ENCODE measurements around the gene GOPC. TPM values are rescaled to one million over a fixed set of nuclear protein-coding genes. Genes with fewer than 3 reads are reported as not detected.
"Not testable (repeated sequence)": the region's sequence is repeated elsewhere in the genome, so short reads cannot be mapped to it uniquely, and the experiment has no call there.

GOPC gene
- total RNA-seq, 2 donors from 2014 or later: 21.0 to 28.4 TPM

GRCh38 chr6:117520603-117521395 is 81.5 kb downstream of the GOPC start:
- no peak overlapping the region for H3K27ac ChIP-seq
- no peaks in the 10 kb centered on the region for H3K9me3 ChIP-seq
- no peaks in the 10 kb centered on the region for H3K36me3 ChIP-seq
- no peak overlapping the region for H3K4me3 ChIP-seq
- no peak for TF ChIP-seq CTCF (IDR thresholded peaks at IDR 0.05)
- intact Hi-C loops (cut with DNase I): no loop called here
- DNase-seq: no peak
- no peaks in the 10 kb centered on the region for H3K4me1 ChIP-seq
- no peak overlapping the region for H3K9ac ChIP-seq (ENCODE audit: low read depth in 2 of 2, low read length in 2 of 2)
- H3K27me3 ChIP-seq: no peaks in the 10 kb centered on the region

GRCh38 chr6:117518870-117519269 is 83.4 kb downstream of the GOPC start:
- Histone ChIP-seq H3K4me1 (no peaks in the 10 kb centered on the region), H3K4me3 (no peak overlapping the region), H3K9ac (ENCODE audit: low read depth in 2 of 2, low read length in 2 of 2) (no peak overlapping the region), H3K27ac (no peak overlapping the region), H3K9me3 (no peaks in the 10 kb centered on the region), H3K27me3 (no peaks in the 10 kb centered on the region), H3K36me3 (no peaks in the 10 kb centered on the region)
- intact Hi-C loops (cut with DNase I): no loop called here
- no peak for TF ChIP-seq CTCF (IDR thresholded peaks at IDR 0.05)
- no peak for DNase-seq

- intact Hi-C loops (cut with DNase I); H3K27ac ChIP-seq; DNase-seq; H3K4me1 ChIP-seq; H3K36me3 ChIP-seq; H3K9me3 ChIP-seq; H3K27me3 ChIP-seq; H3K4me3 ChIP-seq; H3K9ac ChIP-seq (ENCODE audit: low read depth in 2 of 2, low read length in 2 of 2): not testable (repeated sequence)
These were observed 84.3 kb downstream of the GOPC start for GRCh38 chr6:117517995-117518394.

GRCh38 chr6:117515326-117515725 is 87.0 kb downstream of the GOPC start:
- H3K9me3 ChIP-seq: no peaks in the 10 kb centered on the region
- no peak overlapping the region for H3K27ac ChIP-seq
- H3K36me3 ChIP-seq: no peaks in the 10 kb centered on the region
- H3K9ac ChIP-seq (ENCODE audit: low read depth in 2 of 2, low read length in 2 of 2): no peak overlapping the region
- no peak for DNase-seq
- H3K27me3 ChIP-seq: no peaks in the 10 kb centered on the region
- no peaks in the 10 kb centered on the region for H3K4me1 ChIP-seq
- no peak overlapping the region for H3K4me3 ChIP-seq
- intact Hi-C loops (cut with DNase I): no loop called here
- TF ChIP-seq CTCF (IDR thresholded peaks at IDR 0.05): no peak

- Histone ChIP-seq H3K4me3 (no peak overlapping the region), H3K27me3 (no peaks in the 10 kb centered on the region), H3K9me3 (no peaks in the 10 kb centered on the region), H3K9ac (ENCODE audit: low read depth in 2 of 2, low read length in 2 of 2) (no peak overlapping the region), H3K36me3 (no peaks in the 10 kb centered on the region), H3K27ac (no peak overlapping the region), H3K4me1 (no peaks in the 10 kb centered on the region)
- DNase-seq: no peak
- intact Hi-C loops (cut with DNase I): no loop called here
- TF ChIP-seq CTCF (IDR thresholded peaks at IDR 0.05): no peak
These were observed 87.7 kb downstream of the GOPC start for GRCh38 chr6:117514655-117515054.

- Histone ChIP-seq H3K4me3 (no peak overlapping the region), H3K9ac (ENCODE audit: low read depth in 2 of 2, low read length in 2 of 2) (no peak overlapping the region), H3K9me3 (no peaks in the 10 kb centered on the region), H3K27ac (no peak overlapping the region), H3K27me3 (no peaks in the 10 kb centered on the region), H3K4me1 (no peaks in the 10 kb centered on the region), H3K36me3 (no peaks in the 10 kb centered on the region)
- TF ChIP-seq CTCF (IDR thresholded peaks at IDR 0.05): no peak
- intact Hi-C loops (cut with DNase I): no loop called here
- no peak for DNase-seq
These were observed 88.4 kb downstream of the GOPC start for GRCh38 chr6:117513778-117514365.

All from colonic mucosa (tissue), 4 donors.